GM19035 (cell line): Measurements from ENCODE around the gene SLC44A4.
A peak's percentile ranks its signal among the peaks of the same experiment; 100 is the strongest.
"Not testable (repeated sequence)": the region's sequence is repeated elsewhere in the genome, so short reads cannot be mapped to it uniquely, and the experiment has no call there.

Experiments
- ATAC-seq: cut with Tn5 transposase; IDR thresholded peaks from one replicate; pipeline ENCODE4 v1.9.1; 2021; ENCODE audit not compliant: unreplicated experiment

The SLC44A4 gene

GRCh38 chr6:31830886-31831335 is 47.9 kb downstream of the SLC44A4 start:
- no peak for ATAC-seq

GRCh38 chr6:31829633-31830283 is 49.0 kb downstream of the SLC44A4 start:
- ATAC-seq = no peak

GRCh38 chr6:31827286-31828079 is 51.3 kb downstream of the SLC44A4 start, which contains the start of gene HSPA1B:
HSPA1B (plus strand) TSS chr6:31827738; CDS start chr6:31827951, 213 bp downstream.
- ATAC-seq = peak; percentile 67

- ATAC-seq = no peak
Observed at GRCh38 chr6:31826793-31827285, 52.0 kb downstream of the SLC44A4 start.

GRCh38 chr6:31825553-31825952 is 53.2 kb downstream of the SLC44A4 start:
- ATAC-seq = no peak

DNA sequence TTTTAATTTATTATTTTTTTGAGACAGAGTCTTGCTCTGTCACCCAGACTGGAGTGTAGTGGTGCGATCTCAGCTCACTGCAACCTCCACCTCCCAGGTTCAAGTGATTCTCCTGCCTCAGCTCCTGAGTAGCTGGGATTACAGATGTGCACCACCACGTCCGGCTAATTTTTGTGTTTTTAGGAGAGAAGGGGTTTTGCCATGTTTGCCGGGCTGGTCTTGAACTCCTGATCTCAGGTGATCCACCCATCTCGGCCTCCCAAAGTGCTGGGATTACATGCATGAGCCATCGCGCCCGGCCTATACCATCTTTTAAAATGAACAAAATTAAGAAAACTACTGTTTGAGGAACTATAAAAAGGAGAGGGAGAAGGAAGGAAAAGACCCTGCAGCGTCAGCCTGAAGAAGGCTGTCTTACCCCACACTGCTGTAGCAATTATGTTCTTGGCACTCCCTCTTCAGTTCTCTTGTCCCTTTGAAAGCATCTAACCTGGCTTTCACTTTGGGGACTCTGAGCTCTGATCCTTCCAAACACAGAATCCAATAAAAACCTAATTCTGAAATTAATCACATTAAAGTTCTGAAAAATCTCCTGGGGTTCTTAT is 55.1 kb downstream of the SLC44A4 start:
- ATAC-seq = not testable (repeated sequence)

- ATAC-seq = peak; percentile 48
Observed at GRCh38 chr6:31822036-31822821, 56.6 kb downstream of the SLC44A4 start.

- ATAC-seq = peak; percentile 46
Observed at GRCh38 chr6:31821301-31822035, 57.3 kb downstream of the SLC44A4 start.

GRCh38 chr6:31820399-31820798 is 58.4 kb downstream of the SLC44A4 start:
- not testable (repeated sequence) for ATAC-seq

- no peak for ATAC-seq
Observed at GRCh38 chr6:31819871-31820299, 58.9 kb downstream of the SLC44A4 start.

- ATAC-seq = not testable (repeated sequence)
Observed at GRCh38 chr6:31817929-31818511, 60.8 kb downstream of the SLC44A4 start.

- ATAC-seq = not testable (repeated sequence)
Observed at GRCh38 chr6:31817133-31817928, 61.5 kb downstream of the SLC44A4 start.

GRCh38 chr6:31815025-31815838 is 63.6 kb downstream of the SLC44A4 start, which contains the start of the genes HSPA1A and HSPA1L:
HSPA1A (plus strand) TSS chr6:31815543; CDS start chr6:31815757, 214 bp downstream.
HSPA1L (minus strand) TSS chr6:31815283; CDS start chr6:31811972, 3,311 bp downstream.
- no peak for ATAC-seq

DNA sequence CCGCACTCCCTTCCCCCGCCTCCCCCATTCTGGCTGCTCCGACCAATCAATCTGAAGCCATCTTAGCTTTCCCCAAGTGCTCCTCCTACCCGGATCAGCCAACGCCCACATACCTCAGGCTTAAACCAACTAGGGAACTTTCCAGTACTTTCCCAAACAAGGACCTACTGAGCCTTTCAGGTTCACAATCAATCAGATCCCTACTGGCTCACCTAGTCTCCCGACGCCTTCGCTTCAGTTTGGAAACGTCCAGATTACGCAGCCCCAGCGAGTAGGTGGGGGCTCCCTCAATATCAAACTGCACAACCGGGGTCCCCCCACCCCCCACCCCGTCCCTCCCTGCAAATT is 64.1 kb downstream of the SLC44A4 start:
- ATAC-seq = no peak

DNA sequence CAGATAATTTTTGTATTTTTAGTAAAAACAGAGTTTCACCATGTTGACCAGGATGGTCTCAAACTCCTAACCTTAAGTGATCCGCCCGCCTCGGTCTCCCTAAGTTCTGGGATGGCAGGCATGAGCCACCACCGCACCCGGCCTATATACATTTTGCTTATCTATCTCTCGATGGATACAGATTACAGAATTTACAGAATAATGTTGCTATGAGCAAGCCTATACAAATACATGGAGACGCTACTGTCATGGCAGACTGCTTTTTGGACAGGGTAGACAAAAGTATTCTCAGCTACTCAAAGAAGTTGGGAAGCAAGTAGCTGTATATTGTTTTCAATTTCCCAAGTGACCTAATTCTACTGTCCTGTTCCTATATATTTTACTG is 65.3 kb downstream of the SLC44A4 start:
- no peak for ATAC-seq
